ENCODE data around the gene R3HDM2.
A peak's percentile ranks its signal among the peaks of the same experiment; 100 is the strongest.

R3HDM2 gene

GRCh38 chr12:57469296-57470164, 38.7 kb upstream of the R3HDM2 start:
- DNase-seq (ENCODE audit: low read depth) = peak; percentile 51
- H3K4me3 ChIP-seq (ENCODE audit: low read depth, low read length) = no peak overlapping the region
- TF ChIP-seq CTCF (IDR thresholded peaks at IDR 0.05; ENCODE audit: low read depth, low read length) (no peak), MAX (IDR thresholded peaks at IDR 0.05; ENCODE audit: low read depth, low read length) (no peak), POLR2A (IDR thresholded peaks at IDR 0.05; ENCODE audit: extremely low read depth, insufficient read length) (no peak), MYC (IDR thresholded peaks at IDR 0.05; ENCODE audit: low read depth, low read length) (no peak)

- H3K4me3 ChIP-seq (ENCODE audit: low read depth, low read length) = no peak overlapping the region
- DNase-seq (ENCODE audit: low read depth) = no peak
- TF ChIP-seq POLR2A (IDR thresholded peaks at IDR 0.05; ENCODE audit: extremely low read depth, insufficient read length) (no peak), CTCF (IDR thresholded peaks at IDR 0.05; ENCODE audit: low read depth, low read length) (no peak), MYC (IDR thresholded peaks at IDR 0.05; ENCODE audit: low read depth, low read length) (no peak), MAX (IDR thresholded peaks at IDR 0.05; ENCODE audit: low read depth, low read length) (no peak)
Observed at GRCh38 chr12:57467915-57468314, 37.1 kb upstream of the R3HDM2 start.

GRCh38 chr12:57467212-57467874, 36.5 kb upstream of the R3HDM2 start:
- DNase-seq (ENCODE audit: low read depth) = no peak
- no peak for TF ChIP-seq CTCF (IDR thresholded peaks at IDR 0.05; ENCODE audit: low read depth, low read length)
- no peak for TF ChIP-seq MAX (IDR thresholded peaks at IDR 0.05; ENCODE audit: low read depth, low read length)
- no peak for TF ChIP-seq MYC (IDR thresholded peaks at IDR 0.05; ENCODE audit: low read depth, low read length)
- TF ChIP-seq POLR2A (IDR thresholded peaks at IDR 0.05; ENCODE audit: extremely low read depth, insufficient read length) = no peak
- no peak overlapping the region for H3K4me3 ChIP-seq (ENCODE audit: low read depth, low read length)

GRCh38 chr12:57465747-57466505, 35.1 kb upstream of the R3HDM2 start:
- H3K4me3 ChIP-seq (ENCODE audit: low read depth, low read length) = no peak overlapping the region
- no peak for TF ChIP-seq MAX (IDR thresholded peaks at IDR 0.05; ENCODE audit: low read depth, low read length)
- TF ChIP-seq MYC (IDR thresholded peaks at IDR 0.05; ENCODE audit: low read depth, low read length) = no peak
- no peak for TF ChIP-seq POLR2A (IDR thresholded peaks at IDR 0.05; ENCODE audit: extremely low read depth, insufficient read length)
- no peak for TF ChIP-seq CTCF (IDR thresholded peaks at IDR 0.05; ENCODE audit: low read depth, low read length)
- DNase-seq (ENCODE audit: low read depth) = no peak

GRCh38 chr12:57465030-57465746, 34.3 kb upstream of the R3HDM2 start:
- TF ChIP-seq MYC (IDR thresholded peaks at IDR 0.05; ENCODE audit: low read depth, low read length) = no peak
- no peak for TF ChIP-seq CTCF (IDR thresholded peaks at IDR 0.05; ENCODE audit: low read depth, low read length)
- TF ChIP-seq POLR2A (IDR thresholded peaks at IDR 0.05; ENCODE audit: extremely low read depth, insufficient read length) = no peak
- TF ChIP-seq MAX (IDR thresholded peaks at IDR 0.05; ENCODE audit: low read depth, low read length) = no peak
- no peak for DNase-seq (ENCODE audit: low read depth)
- no peak overlapping the region for H3K4me3 ChIP-seq (ENCODE audit: low read depth, low read length)
